Measurements from ENCODE around the gene RBMS1.

GRCh38 chr2:160486341-160486740, 7.3 kb downstream of the RBMS1 start:
- TF ChIP-seq, protein P1, sequence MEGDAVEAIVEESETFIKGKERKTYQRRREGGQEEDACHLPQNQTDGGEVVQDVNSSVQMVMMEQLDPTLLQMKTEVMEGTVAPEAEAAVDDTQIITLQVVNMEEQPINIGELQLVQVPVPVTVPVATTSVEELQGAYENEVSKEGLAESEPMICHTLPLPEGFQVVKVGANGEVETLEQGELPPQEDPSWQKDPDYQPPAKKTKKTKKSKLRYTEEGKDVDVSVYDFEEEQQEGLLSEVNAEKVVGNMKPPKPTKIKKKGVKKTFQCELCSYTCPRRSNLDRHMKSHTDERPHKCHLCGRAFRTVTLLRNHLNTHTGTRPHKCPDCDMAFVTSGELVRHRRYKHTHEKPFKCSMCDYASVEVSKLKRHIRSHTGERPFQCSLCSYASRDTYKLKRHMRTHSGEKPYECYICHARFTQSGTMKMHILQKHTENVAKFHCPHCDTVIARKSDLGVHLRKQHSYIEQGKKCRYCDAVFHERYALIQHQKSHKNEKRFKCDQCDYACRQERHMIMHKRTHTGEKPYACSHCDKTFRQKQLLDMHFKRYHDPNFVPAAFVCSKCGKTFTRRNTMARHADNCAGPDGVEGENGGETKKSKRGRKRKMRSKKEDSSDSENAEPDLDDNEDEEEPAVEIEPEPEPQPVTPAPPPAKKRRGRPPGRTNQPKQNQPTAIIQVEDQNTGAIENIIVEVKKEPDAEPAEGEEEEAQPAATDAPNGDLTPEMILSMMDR (IDR thresholded peaks at IDR 0.05; ENCODE audit: low read depth, low read length, missing input control): no peak
- TF ChIP-seq, protein P2, sequence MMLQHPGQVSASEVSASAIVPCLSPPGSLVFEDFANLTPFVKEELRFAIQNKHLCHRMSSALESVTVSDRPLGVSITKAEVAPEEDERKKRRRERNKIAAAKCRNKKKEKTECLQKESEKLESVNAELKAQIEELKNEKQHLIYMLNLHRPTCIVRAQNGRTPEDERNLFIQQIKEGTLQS (IDR thresholded peaks at IDR 0.05): no peak
- TF ChIP-seq FOXA1 (IDR thresholded peaks at IDR 0.05) (no peak), MAX (IDR thresholded peaks at IDR 0.05) (no peak)
- TF ChIP-seq, protein P3, sequence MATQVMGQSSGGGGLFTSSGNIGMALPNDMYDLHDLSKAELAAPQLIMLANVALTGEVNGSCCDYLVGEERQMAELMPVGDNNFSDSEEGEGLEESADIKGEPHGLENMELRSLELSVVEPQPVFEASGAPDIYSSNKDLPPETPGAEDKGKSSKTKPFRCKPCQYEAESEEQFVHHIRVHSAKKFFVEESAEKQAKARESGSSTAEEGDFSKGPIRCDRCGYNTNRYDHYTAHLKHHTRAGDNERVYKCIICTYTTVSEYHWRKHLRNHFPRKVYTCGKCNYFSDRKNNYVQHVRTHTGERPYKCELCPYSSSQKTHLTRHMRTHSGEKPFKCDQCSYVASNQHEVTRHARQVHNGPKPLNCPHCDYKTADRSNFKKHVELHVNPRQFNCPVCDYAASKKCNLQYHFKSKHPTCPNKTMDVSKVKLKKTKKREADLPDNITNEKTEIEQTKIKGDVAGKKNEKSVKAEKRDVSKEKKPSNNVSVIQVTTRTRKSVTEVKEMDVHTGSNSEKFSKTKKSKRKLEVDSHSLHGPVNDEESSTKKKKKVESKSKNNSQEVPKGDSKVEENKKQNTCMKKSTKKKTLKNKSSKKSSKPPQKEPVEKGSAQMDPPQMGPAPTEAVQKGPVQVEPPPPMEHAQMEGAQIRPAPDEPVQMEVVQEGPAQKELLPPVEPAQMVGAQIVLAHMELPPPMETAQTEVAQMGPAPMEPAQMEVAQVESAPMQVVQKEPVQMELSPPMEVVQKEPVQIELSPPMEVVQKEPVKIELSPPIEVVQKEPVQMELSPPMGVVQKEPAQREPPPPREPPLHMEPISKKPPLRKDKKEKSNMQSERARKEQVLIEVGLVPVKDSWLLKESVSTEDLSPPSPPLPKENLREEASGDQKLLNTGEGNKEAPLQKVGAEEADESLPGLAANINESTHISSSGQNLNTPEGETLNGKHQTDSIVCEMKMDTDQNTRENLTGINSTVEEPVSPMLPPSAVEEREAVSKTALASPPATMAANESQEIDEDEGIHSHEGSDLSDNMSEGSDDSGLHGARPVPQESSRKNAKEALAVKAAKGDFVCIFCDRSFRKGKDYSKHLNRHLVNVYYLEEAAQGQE (IDR thresholded peaks at IDR 0.05): no peak
